Esophagus squamous epithelium (tissue), 5 donors: ENCODE measurements around the gene NSG1. TPM values are rescaled to one million over a fixed set of nuclear protein-coding genes. Genes with fewer than 3 reads are reported as not detected.
A peak's percentile ranks its signal among the peaks of the same experiment; 100 is the strongest.

Experiments used
- DNase-seq: peaks from one replicate; lab custom pipeline; 2025; lab: John Stamatoyannopoulos, UW
- H3K27ac ChIP-seq, 4 donors: fragments of 200-600 bp; sonication (generic); one replicate each; pipeline ENCODE4 v1.5.1; 2016 to 2019; ENCODE audit warnings: mild to moderate bottlenecking in 1 of 4
- H3K27me3 ChIP-seq, 4 donors: fragments of 200-600 bp; sonication (generic); 1 replicate in 3 of 4; 2 replicates in 1 of 4; pipeline versions ENCODE4 v1.5.1 to v1.6.0; 2017 to 2021; ENCODE audit warnings: antibody characterized with exemption in 1 of 4
- H3K36me3 ChIP-seq, 3 donors: fragments of 200-600 bp; sonication (generic); one replicate each; pipeline ENCODE4 v1.5.1; 2016 to 2019
- H3K4me1 ChIP-seq, 3 donors: fragments of 200-600 bp; sonication (generic); one replicate each; pipeline ENCODE4 v1.5.1; 2017 to 2019
- H3K4me3 ChIP-seq, 4 donors: fragments of 200-600 bp; sonication (generic); 1 replicate in 3 of 4; 2 replicates in 1 of 4; pipeline ENCODE4 v1.5.1; 2016 to 2019; ENCODE audit warnings: mild to moderate bottlenecking in 2 of 4, moderate library complexity in 1 of 4
- H3K9me3 ChIP-seq, 3 donors: fragments of 200-600 bp; sonication (generic); one replicate each; pipeline ENCODE4 v1.5.1; 2016 to 2019
- POLR2A ChIP-seq, 4 donors: fragments of 450-650 bp; IDR thresholded peaks; one replicate each; pipeline ENCODE4 v1.6.1; 2017; ENCODE audit warnings: antibody characterized with exemption in 4 of 4, mild to moderate bottlenecking in 4 of 4, moderate library complexity in 3 of 4
- WGBS, 2 donors: methylation state at CpG; one replicate each; pipeline ENCODE4 v1.1.5; 2018; 5-methylcytosine and 5-hydroxymethylcytosine counted together
- intact Hi-C: fragments of 100-400 bp; cut with DNase I; formaldehyde crosslinking; loops from one replicate; pipeline ENCODE4 v1.15.0; 2022
- total RNA-seq, 4 donors: library from RNA; depleted of rRNA; stranded (reverse); fragments of >200 nt; gene quantifications; one replicate each; pipeline ENCODE4 v1.1.0, GENCODE V29; 2016
- TF ChIP-seq, protein P1 (sequence below), 6 experiments: fragments of 450-650 bp in 4 of 6; fragments of 200-600 bp in 2 of 6; sonication (generic) in 2 of 6; IDR thresholded peaks; one replicate each; pipeline ENCODE4 v1.5.1; 2016 to 2019; ENCODE audit warnings: antibody characterized with exemption in 6 of 6, mild to moderate bottlenecking in 4 of 6, moderate library complexity in 4 of 6
- donor health status: DM: yes; HTN: yes; CAD: no.

NSG1 gene, protein sequence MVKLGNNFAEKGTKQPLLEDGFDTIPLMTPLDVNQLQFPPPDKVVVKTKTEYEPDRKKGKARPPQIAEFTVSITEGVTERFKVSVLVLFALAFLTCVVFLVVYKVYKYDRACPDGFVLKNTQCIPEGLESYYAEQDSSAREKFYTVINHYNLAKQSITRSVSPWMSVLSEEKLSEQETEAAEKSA
- total RNA-seq: 10 to 100 TPM; 21.2 to 48.8 (median 37.5) TPM

DNA sequence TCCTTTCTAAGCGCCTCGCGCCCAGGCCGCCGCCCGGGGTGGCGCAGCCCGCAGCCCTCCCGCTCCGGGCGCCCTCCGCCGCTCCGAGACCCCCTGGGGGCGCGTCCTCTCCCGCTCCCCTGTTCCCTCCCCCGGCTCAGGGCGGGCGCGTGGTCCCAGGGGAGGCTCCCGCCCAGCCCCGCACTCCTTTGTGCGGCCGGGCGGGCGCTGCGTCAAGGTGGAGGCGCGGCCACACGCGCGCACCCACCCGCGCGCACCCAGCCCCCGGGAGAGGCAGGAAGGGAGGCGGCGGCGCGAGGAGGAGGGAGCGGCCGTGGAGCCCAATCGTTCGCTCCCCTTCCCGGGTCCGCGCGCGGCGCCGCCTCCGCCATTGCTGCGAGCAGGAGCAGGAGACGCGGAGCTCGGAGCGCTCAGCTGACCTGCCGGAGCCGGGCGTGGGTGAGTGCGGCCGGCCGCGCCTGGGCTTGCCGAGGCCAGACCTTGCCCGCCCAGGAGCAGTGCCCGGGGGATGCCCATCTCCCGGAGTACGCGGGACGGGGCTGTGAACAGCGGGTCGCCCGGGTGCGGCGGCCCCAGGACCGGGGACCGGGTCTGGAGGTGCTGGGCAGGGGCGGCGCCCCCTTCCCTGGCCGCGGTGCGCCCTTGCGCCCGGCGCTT lies at the start of gene NSG1:
Gene NSG1, plus strand, starts transcription at position 367 of the 657 bp plus-strand sequence. CDS start 528 bp downstream, outside the sequence.
- Histone ChIP-seq H3K4me1 (peaks cover 18 to 51% (median 25%) of the 10 kb centered on the region in 3 donors), H3K36me3 (no peaks in the 10 kb centered on the region), H3K27me3 (peaks cover 0 to 98% (median 13%) of the 10 kb centered on the region in 4 donors), H3K4me3 (peak within 1 kb of the TSS; percentile 44 to 71 (median 58)), H3K27ac (peak within 1 kb of the TSS in 2 of 4 donors; percentile 52 to 66), H3K9me3 (no peaks in the 10 kb centered on the region)
- intact Hi-C loops: no loop called here
- WGBS, 2 donors: no CpG with 5 or more reads among the region's 87 CpGs
- no peak for TF ChIP-seq POLR2A (IDR thresholded peaks at IDR 0.05)
- TF ChIP-seq, protein P1, sequence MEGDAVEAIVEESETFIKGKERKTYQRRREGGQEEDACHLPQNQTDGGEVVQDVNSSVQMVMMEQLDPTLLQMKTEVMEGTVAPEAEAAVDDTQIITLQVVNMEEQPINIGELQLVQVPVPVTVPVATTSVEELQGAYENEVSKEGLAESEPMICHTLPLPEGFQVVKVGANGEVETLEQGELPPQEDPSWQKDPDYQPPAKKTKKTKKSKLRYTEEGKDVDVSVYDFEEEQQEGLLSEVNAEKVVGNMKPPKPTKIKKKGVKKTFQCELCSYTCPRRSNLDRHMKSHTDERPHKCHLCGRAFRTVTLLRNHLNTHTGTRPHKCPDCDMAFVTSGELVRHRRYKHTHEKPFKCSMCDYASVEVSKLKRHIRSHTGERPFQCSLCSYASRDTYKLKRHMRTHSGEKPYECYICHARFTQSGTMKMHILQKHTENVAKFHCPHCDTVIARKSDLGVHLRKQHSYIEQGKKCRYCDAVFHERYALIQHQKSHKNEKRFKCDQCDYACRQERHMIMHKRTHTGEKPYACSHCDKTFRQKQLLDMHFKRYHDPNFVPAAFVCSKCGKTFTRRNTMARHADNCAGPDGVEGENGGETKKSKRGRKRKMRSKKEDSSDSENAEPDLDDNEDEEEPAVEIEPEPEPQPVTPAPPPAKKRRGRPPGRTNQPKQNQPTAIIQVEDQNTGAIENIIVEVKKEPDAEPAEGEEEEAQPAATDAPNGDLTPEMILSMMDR (IDR thresholded peaks at IDR 0.05): no peak
- no peak for DNase-seq

DNA sequence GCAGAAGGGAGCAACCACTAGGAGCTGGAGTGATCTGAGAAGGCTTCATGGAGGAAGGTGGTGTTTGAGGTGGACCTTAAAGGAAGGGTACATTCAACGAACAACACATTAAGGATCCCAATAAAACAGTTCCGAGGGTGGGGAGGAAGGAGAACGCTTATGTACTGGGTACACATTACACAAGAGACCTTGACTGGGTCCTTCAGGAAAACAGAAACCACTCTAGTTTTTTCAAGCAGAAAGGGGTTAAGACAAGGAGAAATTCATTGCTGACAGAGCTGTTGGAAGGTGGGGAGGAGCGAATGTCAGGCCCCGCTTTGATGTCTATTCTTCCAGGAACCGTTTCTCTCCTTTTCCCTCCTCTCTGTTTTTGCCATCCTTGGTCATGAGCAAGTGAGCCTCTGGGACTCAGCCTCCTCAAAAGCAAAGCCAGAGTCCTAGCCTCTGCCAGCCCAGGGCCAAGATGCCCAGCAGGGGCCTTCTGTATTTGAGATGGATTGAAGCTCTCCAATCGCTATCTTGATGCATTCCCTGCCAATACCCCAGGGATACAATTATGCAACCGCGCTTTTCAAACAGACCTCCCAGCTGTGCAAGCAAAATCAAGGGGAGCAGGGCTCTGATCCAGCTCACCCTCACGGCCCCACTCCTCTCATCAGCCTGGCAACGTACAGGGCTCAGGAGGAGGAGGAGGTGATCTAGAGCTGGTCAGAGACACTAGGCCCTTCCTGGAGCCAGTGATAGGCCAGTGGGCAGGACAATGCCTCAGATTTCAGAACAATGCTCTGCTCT lies 48.5 kb upstream of the NSG1 start:
- Histone ChIP-seq H3K9me3 (no peaks in the 10 kb centered on the region), H3K4me3 (no peak overlapping the region), H3K4me1 (no peaks in the 10 kb centered on the region), H3K27ac (no peak overlapping the region), H3K27me3 (peaks cover 0 to 10% (median 0%) of the 10 kb centered on the region in 4 donors), H3K36me3 (no peaks in the 10 kb centered on the region)
- TF ChIP-seq POLR2A (IDR thresholded peaks at IDR 0.05): no peak
- TF ChIP-seq, protein P1 (IDR thresholded peaks at IDR 0.05): no peak
- 52 to 59% methylated on average over 8 to 10 of the region's 11 CpGs for WGBS, 2 donors
- intact Hi-C loops: no loop called here
- no peak for DNase-seq

DNA sequence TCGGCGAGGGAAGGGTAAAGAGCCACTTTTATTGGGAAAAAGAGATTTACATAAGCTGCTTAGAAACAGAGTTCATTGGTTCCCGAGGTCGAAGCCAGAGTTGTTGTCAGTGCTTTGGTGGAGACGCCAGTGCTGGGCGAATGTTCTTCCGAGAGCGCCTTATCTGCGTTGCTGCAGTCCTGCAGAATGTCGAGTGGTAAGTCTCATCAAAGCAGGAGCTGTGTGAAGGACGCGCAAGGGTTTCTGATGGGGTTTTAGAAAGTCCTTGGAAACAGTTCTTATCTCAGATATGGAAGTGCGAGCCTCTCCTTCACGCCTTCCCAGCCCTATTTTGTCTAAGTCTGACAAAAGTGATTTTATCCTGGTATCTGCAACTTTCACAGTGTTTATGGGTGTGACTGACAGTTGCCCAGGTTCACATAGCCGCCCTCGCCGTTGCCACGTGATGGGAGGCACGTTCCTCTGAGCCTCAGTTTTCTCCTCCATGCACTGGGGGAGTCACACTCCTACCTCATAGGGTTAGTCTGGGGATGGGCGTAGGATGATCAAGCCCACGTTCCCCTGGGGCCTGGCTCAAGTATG lies 47.3 kb upstream of the NSG1 start:
- no peak for DNase-seq
- Histone ChIP-seq H3K36me3 (no peaks in the 10 kb centered on the region), H3K27ac (no peak overlapping the region), H3K4me1 (no peaks in the 10 kb centered on the region), H3K4me3 (no peak overlapping the region), H3K27me3 (peaks cover 0 to 10% (median 0%) of the 10 kb centered on the region in 4 donors), H3K9me3 (no peaks in the 10 kb centered on the region)
- WGBS, 2 donors: 61 to 66% methylated on average over 16 to 21 of the region's 21 CpGs
- TF ChIP-seq, protein P1 (IDR thresholded peaks at IDR 0.05): no peak
- TF ChIP-seq POLR2A (IDR thresholded peaks at IDR 0.05): no peak
- intact Hi-C loops: no loop called here

DNA sequence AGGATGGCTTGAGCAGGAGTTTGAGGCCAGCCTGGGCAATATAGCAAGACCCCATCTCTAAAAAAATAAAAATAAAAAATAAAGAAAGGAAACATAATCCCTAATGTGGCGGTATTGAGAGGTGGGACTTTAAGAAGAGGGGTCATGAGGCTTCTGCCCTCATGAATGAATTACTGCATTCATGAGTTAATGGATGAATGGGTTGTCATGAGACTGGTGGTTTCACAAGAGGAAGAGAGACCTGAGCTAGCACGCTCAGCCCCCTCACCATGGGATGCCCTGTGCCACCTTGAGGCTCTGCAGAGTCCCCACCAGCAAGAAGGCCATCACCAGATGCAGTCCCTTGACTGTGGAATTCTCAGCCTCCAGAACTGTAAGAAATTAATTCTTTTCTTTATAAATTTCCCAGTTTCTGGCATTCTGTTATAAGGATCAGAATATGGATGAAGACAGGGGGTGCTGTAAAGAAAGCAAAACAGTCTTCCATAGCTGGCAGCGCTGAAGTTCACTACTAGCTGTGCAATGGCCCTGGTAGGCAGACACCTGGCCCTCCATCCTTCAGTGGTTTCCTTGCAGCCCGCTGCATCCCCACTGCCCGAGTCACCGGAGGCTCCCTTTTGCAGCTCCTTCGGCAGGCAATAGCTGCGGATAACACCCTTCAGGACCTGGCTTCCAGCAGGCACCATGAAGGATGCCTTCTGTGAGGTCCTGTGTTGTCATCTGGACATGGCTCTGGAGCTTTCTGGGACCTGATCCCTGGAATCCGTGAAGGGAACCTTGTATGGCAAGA lies 44.8 kb upstream of the NSG1 start:
- no peak overlapping the region for H3K4me3 ChIP-seq
- no peaks in the 10 kb centered on the region for H3K4me1 ChIP-seq
- peaks cover 0 to 29% (median 0%) of the 10 kb centered on the region in 4 donors for H3K27me3 ChIP-seq
- DNase-seq: no peak
- no peaks in the 10 kb centered on the region for H3K36me3 ChIP-seq
- WGBS, 2 donors: 80 to 96% methylated on average over 8 to 9 of the region's 9 CpGs
- intact Hi-C loops: no loop called here
- no peak overlapping the region for H3K27ac ChIP-seq
- TF ChIP-seq, protein P1 (IDR thresholded peaks at IDR 0.05): no peak
- TF ChIP-seq POLR2A (IDR thresholded peaks at IDR 0.05): no peak
- no peaks in the 10 kb centered on the region for H3K9me3 ChIP-seq
